ENCODE measurements around the gene MSLN.
"Not testable (repeated sequence)": the region's sequence is repeated elsewhere in the genome, so short reads cannot be mapped to it uniquely, and the experiment has no call there.

The MSLN gene

GRCh38 chr16:760545-761343 is at the start of gene MSLN:
MSLN (plus strand) TSS chr16:760734; CDS start chr16:762681, 1,947 bp downstream.
- no peaks in the 10 kb centered on the region for H3K79me2 ChIP-seq (ENCODE audit: control insufficient read depth, insufficient read depth, low read length, unreplicated experiment)
- H2AFZ ChIP-seq (ENCODE audit: low read length, unreplicated experiment) = no peak within 1 kb of the TSS
- no peaks in the 10 kb centered on the region for H3K36me3 ChIP-seq (ENCODE audit: insufficient read depth, low read length)
- H3K4me3 ChIP-seq (ENCODE audit: low read depth, low read length) = no peak within 1 kb of the TSS
- H3K4me1 ChIP-seq (ENCODE audit: control insufficient read depth, insufficient read depth, low read length, unreplicated experiment) = no peaks in the 10 kb centered on the region
- H3K27ac ChIP-seq (ENCODE audit: low read depth, low read length) = no peak within 1 kb of the TSS
- no peaks in the 10 kb centered on the region for H3K27me3 ChIP-seq (ENCODE audit: insufficient read depth, low read length)

GRCh38 chr16:711084-711483 is 49.5 kb upstream of the MSLN start:
- Histone ChIP-seq H3K79me2 (ENCODE audit: control insufficient read depth, insufficient read depth, low read length, unreplicated experiment) (no peaks in the 10 kb centered on the region), H3K27me3 (ENCODE audit: insufficient read depth, low read length) (peaks cover 35% of the 10 kb centered on the region), H3K4me1 (ENCODE audit: control insufficient read depth, insufficient read depth, low read length, unreplicated experiment) (peaks cover 14% of the 10 kb centered on the region), H3K27ac (ENCODE audit: low read depth, low read length) (no peak overlapping the region), H2AFZ (ENCODE audit: low read length, unreplicated experiment) (no peak overlapping the region), H3K36me3 (ENCODE audit: insufficient read depth, low read length) (no peaks in the 10 kb centered on the region), H3K4me3 (ENCODE audit: low read depth, low read length) (no peak overlapping the region)

GRCh38 chr16:711548-712320 is 48.8 kb upstream of the MSLN start:
- H3K27ac ChIP-seq (ENCODE audit: low read depth, low read length) = no peak overlapping the region
- H3K27me3 ChIP-seq (ENCODE audit: insufficient read depth, low read length) = peaks cover 29% of the 10 kb centered on the region
- no peaks in the 10 kb centered on the region for H3K79me2 ChIP-seq (ENCODE audit: control insufficient read depth, insufficient read depth, low read length, unreplicated experiment)
- H3K4me1 ChIP-seq (ENCODE audit: control insufficient read depth, insufficient read depth, low read length, unreplicated experiment) = peaks cover 19% of the 10 kb centered on the region
- no peaks in the 10 kb centered on the region for H3K36me3 ChIP-seq (ENCODE audit: insufficient read depth, low read length)
- no peak overlapping the region for H3K4me3 ChIP-seq (ENCODE audit: low read depth, low read length)
- H2AFZ ChIP-seq (ENCODE audit: low read length, unreplicated experiment) = no peak overlapping the region

GRCh38 chr16:712740-713250 is 47.7 kb upstream of the MSLN start:
- not testable (repeated sequence) for H3K79me2 ChIP-seq (ENCODE audit: control insufficient read depth, insufficient read depth, low read length, unreplicated experiment); H2AFZ ChIP-seq (ENCODE audit: low read length, unreplicated experiment); H3K4me3 ChIP-seq (ENCODE audit: low read depth, low read length); H3K36me3 ChIP-seq (ENCODE audit: insufficient read depth, low read length)
- peak overlapping the region; percentile 78 for H3K27ac ChIP-seq (ENCODE audit: low read depth, low read length)
- peaks cover 19% of the 10 kb centered on the region for H3K4me1 ChIP-seq (ENCODE audit: control insufficient read depth, insufficient read depth, low read length, unreplicated experiment)
- peaks cover 20% of the 10 kb centered on the region for H3K27me3 ChIP-seq (ENCODE audit: insufficient read depth, low read length)

GRCh38 chr16:714079-714478 is 46.5 kb upstream of the MSLN start:
- Histone ChIP-seq H2AFZ (ENCODE audit: low read length, unreplicated experiment) (no peak overlapping the region), H3K27ac (ENCODE audit: low read depth, low read length) (no peak overlapping the region), H3K36me3 (ENCODE audit: insufficient read depth, low read length) (no peaks in the 10 kb centered on the region), H3K4me1 (ENCODE audit: control insufficient read depth, insufficient read depth, low read length, unreplicated experiment) (peaks cover 19% of the 10 kb centered on the region), H3K4me3 (ENCODE audit: low read depth, low read length) (peak overlapping the region; percentile 70), H3K27me3 (ENCODE audit: insufficient read depth, low read length) (peaks cover 12% of the 10 kb centered on the region), H3K79me2 (ENCODE audit: control insufficient read depth, insufficient read depth, low read length, unreplicated experiment) (no peaks in the 10 kb centered on the region)

- peaks cover 17% of the 10 kb centered on the region for H3K4me1 ChIP-seq (ENCODE audit: control insufficient read depth, insufficient read depth, low read length, unreplicated experiment)
- H3K79me2 ChIP-seq (ENCODE audit: control insufficient read depth, insufficient read depth, low read length, unreplicated experiment) = no peaks in the 10 kb centered on the region
- H3K27ac ChIP-seq (ENCODE audit: low read depth, low read length) = no peak within 1 kb of the TSS
- peak within 1 kb of the TSS; percentile 95 for H3K4me3 ChIP-seq (ENCODE audit: low read depth, low read length)
- H3K27me3 ChIP-seq (ENCODE audit: insufficient read depth, low read length) = peaks cover 12% of the 10 kb centered on the region
- peak within 1 kb of the TSS; percentile 66 for H2AFZ ChIP-seq (ENCODE audit: low read length, unreplicated experiment)
- no peaks in the 10 kb centered on the region for H3K36me3 ChIP-seq (ENCODE audit: insufficient read depth, low read length)
These were observed 45.7 kb upstream of the MSLN start, which contains the start of gene METRN for GRCh38 chr16:714558-715476. METRN (plus strand) TSS chr16:715118; CDS start chr16:715290, 172 bp downstream.

- Histone ChIP-seq H3K27ac (ENCODE audit: low read depth, low read length) (no peak overlapping the region), H3K4me3 (ENCODE audit: low read depth, low read length) (peak overlapping the region; percentile 95), H2AFZ (ENCODE audit: low read length, unreplicated experiment) (peak overlapping the region; percentile 66), H3K4me1 (ENCODE audit: control insufficient read depth, insufficient read depth, low read length, unreplicated experiment) (peaks cover 13% of the 10 kb centered on the region), H3K27me3 (ENCODE audit: insufficient read depth, low read length) (peaks cover 6% of the 10 kb centered on the region), H3K36me3 (ENCODE audit: insufficient read depth, low read length) (no peaks in the 10 kb centered on the region), H3K79me2 (ENCODE audit: control insufficient read depth, insufficient read depth, low read length, unreplicated experiment) (no peaks in the 10 kb centered on the region)
These were observed 44.9 kb upstream of the MSLN start for GRCh38 chr16:715477-716199.

GRCh38 chr16:716200-716568 is 44.4 kb upstream of the MSLN start:
- Histone ChIP-seq H2AFZ (ENCODE audit: low read length, unreplicated experiment) (no peak overlapping the region), H3K4me1 (ENCODE audit: control insufficient read depth, insufficient read depth, low read length, unreplicated experiment) (peaks cover 13% of the 10 kb centered on the region), H3K27me3 (ENCODE audit: insufficient read depth, low read length) (peaks cover under 1% of the 10 kb centered on the region), H3K79me2 (ENCODE audit: control insufficient read depth, insufficient read depth, low read length, unreplicated experiment) (no peaks in the 10 kb centered on the region), H3K36me3 (ENCODE audit: insufficient read depth, low read length) (no peaks in the 10 kb centered on the region), H3K27ac (ENCODE audit: low read depth, low read length) (no peak overlapping the region), H3K4me3 (ENCODE audit: low read depth, low read length) (peak overlapping the region; percentile 95)

- H3K79me2 ChIP-seq (ENCODE audit: control insufficient read depth, insufficient read depth, low read length, unreplicated experiment) = no peaks in the 10 kb centered on the region
- H3K4me1 ChIP-seq (ENCODE audit: control insufficient read depth, insufficient read depth, low read length, unreplicated experiment) = peaks cover 17% of the 10 kb centered on the region
- no peak overlapping the region for H3K27ac ChIP-seq (ENCODE audit: low read depth, low read length)
- no peak overlapping the region for H2AFZ ChIP-seq (ENCODE audit: low read length, unreplicated experiment)
- no peaks in the 10 kb centered on the region for H3K27me3 ChIP-seq (ENCODE audit: insufficient read depth, low read length)
- H3K4me3 ChIP-seq (ENCODE audit: low read depth, low read length) = peak overlapping the region; percentile 95; the same call in 1 of the 2 replicates
- H3K36me3 ChIP-seq (ENCODE audit: insufficient read depth, low read length) = no peaks in the 10 kb centered on the region
These were observed 43.7 kb upstream of the MSLN start for GRCh38 chr16:716768-717325.
